GM12801 (cell line): ENCODE results near the gene IQSEC1.

Source experiments
- TF ChIP-seq, protein P1 (sequence below): IDR thresholded peaks from one replicate; pipeline ENCODE4 v1.5.1; 2011; ENCODE audit warnings: control low read depth; ENCODE audit not compliant: insufficient read length; ENCODE audit errors: extremely low read depth

The IQSEC1 gene

DNA sequence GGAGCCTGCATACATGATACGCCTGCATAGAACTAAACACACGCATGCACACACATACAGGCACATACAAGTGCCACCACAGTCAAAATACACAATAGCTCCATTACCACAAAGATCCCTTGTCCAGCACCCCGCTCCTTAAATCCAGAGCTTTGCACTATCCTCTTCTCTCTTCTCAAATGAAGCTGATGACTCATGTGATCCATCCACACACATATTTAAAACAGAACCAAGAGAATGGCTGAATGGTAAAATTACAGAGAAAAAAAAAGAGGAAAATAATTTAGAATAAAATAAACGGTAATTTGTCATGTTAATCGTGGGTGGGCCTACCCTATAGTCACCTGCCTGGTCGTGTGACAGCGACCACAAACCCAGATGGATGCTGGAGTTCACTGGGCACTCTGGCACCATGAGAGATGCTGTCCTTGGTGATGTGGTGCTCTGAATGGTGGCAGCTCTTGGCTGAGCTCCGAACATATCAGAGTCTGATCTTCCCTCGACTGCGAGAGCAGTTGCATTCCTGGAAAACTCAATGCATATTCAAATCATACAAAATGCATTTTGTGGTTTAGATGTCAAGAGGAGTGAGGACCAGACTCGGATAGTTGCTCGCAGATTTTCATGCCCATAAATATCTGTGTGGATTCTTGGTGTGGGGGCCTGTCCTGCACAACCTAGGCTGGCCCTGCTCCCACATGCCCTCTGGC, 8.9 kb downstream of the IQSEC1 start:
- TF ChIP-seq, protein P1, sequence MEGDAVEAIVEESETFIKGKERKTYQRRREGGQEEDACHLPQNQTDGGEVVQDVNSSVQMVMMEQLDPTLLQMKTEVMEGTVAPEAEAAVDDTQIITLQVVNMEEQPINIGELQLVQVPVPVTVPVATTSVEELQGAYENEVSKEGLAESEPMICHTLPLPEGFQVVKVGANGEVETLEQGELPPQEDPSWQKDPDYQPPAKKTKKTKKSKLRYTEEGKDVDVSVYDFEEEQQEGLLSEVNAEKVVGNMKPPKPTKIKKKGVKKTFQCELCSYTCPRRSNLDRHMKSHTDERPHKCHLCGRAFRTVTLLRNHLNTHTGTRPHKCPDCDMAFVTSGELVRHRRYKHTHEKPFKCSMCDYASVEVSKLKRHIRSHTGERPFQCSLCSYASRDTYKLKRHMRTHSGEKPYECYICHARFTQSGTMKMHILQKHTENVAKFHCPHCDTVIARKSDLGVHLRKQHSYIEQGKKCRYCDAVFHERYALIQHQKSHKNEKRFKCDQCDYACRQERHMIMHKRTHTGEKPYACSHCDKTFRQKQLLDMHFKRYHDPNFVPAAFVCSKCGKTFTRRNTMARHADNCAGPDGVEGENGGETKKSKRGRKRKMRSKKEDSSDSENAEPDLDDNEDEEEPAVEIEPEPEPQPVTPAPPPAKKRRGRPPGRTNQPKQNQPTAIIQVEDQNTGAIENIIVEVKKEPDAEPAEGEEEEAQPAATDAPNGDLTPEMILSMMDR = no peak

DNA sequence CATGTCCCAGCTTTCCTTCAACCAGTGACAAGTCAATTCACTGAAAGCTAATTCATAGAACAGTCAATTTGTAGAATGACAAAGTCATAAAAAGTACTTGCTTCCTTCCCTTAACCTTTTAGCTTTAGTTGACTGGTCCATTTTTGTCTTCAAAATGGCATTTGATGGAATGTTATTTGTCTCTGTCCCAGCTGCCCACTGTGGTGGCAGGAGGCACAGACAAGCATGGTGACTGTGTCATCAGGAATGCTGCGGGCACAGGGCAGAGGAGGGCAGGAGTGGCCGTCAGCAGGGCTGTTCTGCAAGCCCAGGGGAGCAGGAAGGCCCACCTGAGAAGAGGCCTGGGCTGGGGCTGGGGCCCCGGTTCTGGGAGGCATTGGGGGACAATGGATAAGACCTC, 10.0 kb downstream of the IQSEC1 start:
- TF ChIP-seq, protein P1 = no peak

DNA sequence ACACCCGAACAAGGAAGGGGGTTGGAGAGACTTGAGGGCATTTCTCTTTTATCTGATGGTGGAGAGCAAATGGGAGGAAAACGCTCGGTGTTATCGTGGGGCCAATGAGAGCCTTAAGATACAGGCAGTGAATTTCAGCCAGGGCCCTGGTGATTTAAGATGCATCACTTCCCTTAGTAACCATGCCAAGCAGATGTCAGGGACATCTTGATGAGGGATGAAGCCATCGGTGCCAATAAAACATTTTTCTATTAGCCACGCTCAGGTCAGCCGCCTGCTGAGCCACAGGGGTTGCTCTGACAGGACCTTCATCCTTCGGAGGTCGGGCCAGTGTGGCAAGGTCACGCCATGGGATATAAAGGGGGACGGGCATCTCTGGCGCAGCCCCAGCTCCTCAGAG, 10.6 kb downstream of the IQSEC1 start:
- TF ChIP-seq, protein P1 = no peak

DNA sequence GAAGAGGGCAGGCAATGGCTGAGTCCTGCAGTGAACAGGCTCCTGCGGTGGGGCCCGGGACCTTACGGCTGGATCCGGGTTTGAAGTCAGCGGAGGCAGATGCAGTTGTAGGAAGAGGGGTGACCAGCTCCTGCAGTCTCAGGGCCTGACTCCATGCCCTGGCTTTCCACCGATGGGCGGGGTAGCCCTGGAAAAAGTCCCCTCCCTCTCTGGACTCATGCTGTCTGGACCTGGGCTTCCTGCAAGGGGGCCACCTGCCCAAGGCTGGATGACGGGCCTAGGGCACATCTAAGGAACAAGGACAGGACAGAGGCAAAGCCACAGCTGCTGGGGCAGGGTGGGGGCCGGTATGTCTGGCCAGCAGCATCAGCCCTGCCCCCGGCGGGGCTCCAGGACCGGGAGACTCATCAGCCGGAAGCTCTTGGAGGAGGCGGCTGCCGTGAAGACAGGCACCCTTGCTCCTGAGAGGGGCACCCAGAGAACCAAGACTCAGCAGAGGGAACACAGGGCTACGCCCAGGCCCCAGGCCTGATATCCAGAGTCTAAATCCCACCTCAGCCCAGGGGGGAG, 12.8 kb downstream of the IQSEC1 start:
- TF ChIP-seq, protein P1 = no peak

DNA sequence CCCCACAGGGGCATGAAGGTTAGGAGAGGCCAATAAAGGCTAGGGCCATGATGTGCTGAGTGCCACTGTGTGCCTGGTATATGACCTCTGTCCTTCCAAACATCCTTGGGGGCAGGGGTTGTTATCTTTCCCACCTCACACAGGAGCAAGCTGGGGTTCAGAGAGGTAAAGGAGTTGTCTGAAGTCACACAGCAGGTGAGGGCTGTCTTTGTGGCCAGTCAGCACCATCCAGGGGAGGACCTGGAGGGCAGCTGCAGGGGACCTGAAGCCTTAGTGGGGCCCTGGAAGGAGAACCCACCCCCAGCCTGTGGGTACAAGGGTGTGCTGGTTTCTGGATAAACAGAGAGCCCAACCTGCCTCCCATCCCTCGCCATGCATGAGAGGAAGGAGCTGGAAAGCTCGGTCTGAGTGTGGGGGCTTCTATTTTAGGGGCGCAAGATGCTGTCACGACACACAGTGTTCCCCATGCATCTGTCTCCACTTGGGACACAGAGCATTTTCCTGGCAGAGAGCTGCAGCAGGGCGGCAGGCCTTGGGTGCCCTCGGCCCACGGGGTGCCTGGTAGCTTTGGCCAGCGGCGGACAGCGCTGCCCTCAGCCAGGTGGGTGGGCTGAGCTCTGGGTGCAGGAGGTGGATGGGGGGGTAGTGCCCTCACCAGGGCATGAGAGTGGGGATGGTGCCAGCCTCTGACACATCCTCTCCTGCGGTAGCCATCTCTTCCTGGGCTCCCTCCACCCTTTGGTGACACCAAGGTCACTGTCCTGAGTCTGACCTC, 14.7 kb downstream of the IQSEC1 start:
- TF ChIP-seq, protein P1 = no peak

DNA sequence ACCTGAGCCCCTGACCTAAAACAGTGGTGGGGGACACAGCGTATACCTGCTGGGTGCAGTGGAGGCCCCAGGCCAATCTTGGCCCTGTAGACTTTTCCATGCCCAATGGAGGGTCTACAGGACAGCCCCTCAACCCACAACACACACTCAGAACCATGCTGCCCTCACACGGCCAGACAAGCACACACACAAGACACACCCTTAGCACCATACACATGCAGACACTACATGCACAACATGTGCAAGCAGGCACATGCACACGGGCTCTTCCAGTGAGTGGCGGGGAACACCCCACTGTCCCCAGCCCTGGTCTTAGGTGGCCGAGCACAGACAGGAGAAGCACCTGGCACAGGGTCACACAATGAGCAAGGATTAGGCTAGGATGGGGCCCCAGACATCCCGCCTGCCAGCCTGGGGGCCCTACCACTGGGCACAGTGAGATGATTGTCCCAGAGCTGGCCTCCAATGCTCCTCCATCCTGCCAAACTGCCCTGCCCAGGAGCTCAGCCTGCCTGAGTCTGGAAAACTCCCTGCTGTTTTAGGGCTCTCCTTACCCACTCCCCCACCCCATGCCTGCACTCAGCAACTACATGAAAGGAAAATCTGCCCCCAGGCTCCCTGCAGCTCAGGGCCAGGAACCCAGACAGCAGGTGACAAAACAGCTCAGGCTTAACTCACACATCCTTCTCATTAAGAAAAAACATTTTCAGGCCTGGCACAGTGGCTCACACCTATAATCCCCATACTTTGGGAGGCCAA, 15.8 kb downstream of the IQSEC1 start:
- TF ChIP-seq, protein P1 = no peak

DNA sequence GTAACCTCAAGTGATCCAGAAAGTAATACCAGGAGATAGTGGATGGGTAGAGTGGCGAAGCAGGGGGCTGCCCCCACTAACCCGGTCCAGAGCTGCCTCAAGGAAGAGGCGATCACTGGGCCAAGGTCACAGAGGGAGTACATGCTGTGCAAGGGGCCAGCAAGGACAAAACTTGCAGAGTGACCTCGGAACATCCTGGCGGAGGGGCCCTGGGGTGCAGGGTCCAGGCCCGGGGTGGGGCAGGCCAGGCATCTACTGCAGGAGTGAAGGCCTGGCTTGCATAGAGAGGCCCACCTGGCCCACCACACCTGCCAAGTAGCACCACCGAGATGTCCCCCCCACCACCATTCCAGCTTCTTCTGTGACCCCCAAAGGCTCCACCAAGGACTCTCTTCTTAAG, 17.6 kb downstream of the IQSEC1 start:
- TF ChIP-seq, protein P1 = no peak
